Fibroblast of lung (primary cell): ENCODE results near the gene KRT72. TPM values are rescaled to one million over a fixed set of nuclear protein-coding genes. Genes with fewer than 3 reads are reported as not detected.

Experiments
- DNase-seq, 2 donors: peaks; one replicate each; pipeline versions ENCODE4 v3.0.0 to v3.0.0-alpha.2; 2010; ENCODE audit warnings: low read depth in 2 of 2
- H2AFZ ChIP-seq: 2 replicates; pipeline ENCODE4 v1.5.1; 2012; ENCODE audit warnings: low read length, control low read depth, inconsistent platforms
- H3K27ac ChIP-seq: 2 replicates; pipeline ENCODE4 v1.5.1; 2011; ENCODE audit warnings: low read length, control low read depth; ENCODE audit not compliant: insufficient read depth
- H3K27me3 ChIP-seq: 2 replicates; pipeline ENCODE4 v1.5.1; 2011; ENCODE audit warnings: mild to moderate bottlenecking, low read length; ENCODE audit not compliant: control insufficient read depth, insufficient read depth
- H3K36me3 ChIP-seq: 2 replicates; pipeline ENCODE4 v1.5.1; 2011; ENCODE audit warnings: low read length; ENCODE audit not compliant: control insufficient read depth, insufficient read depth
- H3K4me1 ChIP-seq: 2 replicates; pipeline ENCODE4 v1.5.1; 2011; ENCODE audit warnings: low read length; ENCODE audit not compliant: control insufficient read depth, insufficient read depth; ENCODE audit errors: extremely low read depth
- H3K4me2 ChIP-seq: 2 replicates; pipeline ENCODE4 v1.5.1; 2011; ENCODE audit warnings: low read length, control low read depth; ENCODE audit not compliant: insufficient read depth; ENCODE audit errors: extremely low read depth
- H3K4me3 ChIP-seq, 4 experiments: fragments of 200-600 bp in 1 of 4; sonication (generic) in 1 of 4; replicated peaks in 1 of 4; 2 replicates each; pipeline ENCODE4 v1.5.1; 2011 to 2016; ENCODE audit warnings: low read length in 4 of 4, low read depth in 3 of 4, mild to moderate bottlenecking in 3 of 4, control low read depth in 2 of 4, inconsistent platforms in 1 of 4, mixed read lengths in 1 of 4; ENCODE audit not compliant: insufficient read depth in 1 of 4; ENCODE audit errors: control extremely low read depth in 1 of 4
- H3K79me2 ChIP-seq: 2 replicates; pipeline ENCODE4 v1.5.1; 2012; ENCODE audit warnings: mild to moderate bottlenecking, low read length, inconsistent platforms; ENCODE audit not compliant: control insufficient read depth, insufficient read depth
- H3K9ac ChIP-seq: 2 replicates; pipeline ENCODE4 v1.5.1; 2011; ENCODE audit warnings: mild to moderate bottlenecking, low read length, control low read depth; ENCODE audit not compliant: insufficient read depth
- H3K9me3 ChIP-seq: 2 replicates; pipeline ENCODE4 v1.5.1; 2012; ENCODE audit warnings: low read depth, low read length; ENCODE audit not compliant: control insufficient read depth, insufficient read depth
- H4K20me1 ChIP-seq: 2 replicates; pipeline ENCODE4 v1.5.1; 2011; ENCODE audit warnings: low read length; ENCODE audit not compliant: control insufficient read depth, insufficient read depth; ENCODE audit errors: extremely low read depth
- EZH2 ChIP-seq: IDR thresholded peaks from 2 replicates; pipeline ENCODE4 v1.5.1; 2012; ENCODE audit warnings: low read length, control low read depth, mild to moderate bottlenecking; ENCODE audit errors: missing control alignments
- polyA plus RNA-seq, 2 donors: library from polyadenylated mRNA; depleted of rRNA in 1 of 2; stranded (reverse) in 1 of 2; unstranded in 1 of 2; fragments of >200 nt; gene quantifications; 2 replicates each; pipeline ENCODE4 v1.2.1, GENCODE V29; 2011 to 2012; ENCODE audit warnings: missing spikeins in 1 of 2
- total RNA-seq: library from RNA; depleted of rRNA; stranded (reverse); fragments of >200 nt; gene quantifications from 2 replicates; pipeline ENCODE4 v1.2.1, GENCODE V29; 2014
- TF ChIP-seq, protein P1 (sequence below), 2 donors: IDR thresholded peaks in 1 of 2; conservative IDR thresholded peaks in 1 of 2; 1 replicate in 1 of 2; 2 replicates in 1 of 2; pipeline ENCODE4 v1.5.1; 2011 to 2012; ENCODE audit warnings: low read length in 2 of 2, control low read depth in 1 of 2, inconsistent platforms in 1 of 2, low read depth in 1 of 2, mild to moderate bottlenecking in 1 of 2

Gene KRT72
- total and polyA plus RNA-seq, 2 donors (not counting 1 experiment from before 2014, with no cell fraction given): not detected

DNA sequence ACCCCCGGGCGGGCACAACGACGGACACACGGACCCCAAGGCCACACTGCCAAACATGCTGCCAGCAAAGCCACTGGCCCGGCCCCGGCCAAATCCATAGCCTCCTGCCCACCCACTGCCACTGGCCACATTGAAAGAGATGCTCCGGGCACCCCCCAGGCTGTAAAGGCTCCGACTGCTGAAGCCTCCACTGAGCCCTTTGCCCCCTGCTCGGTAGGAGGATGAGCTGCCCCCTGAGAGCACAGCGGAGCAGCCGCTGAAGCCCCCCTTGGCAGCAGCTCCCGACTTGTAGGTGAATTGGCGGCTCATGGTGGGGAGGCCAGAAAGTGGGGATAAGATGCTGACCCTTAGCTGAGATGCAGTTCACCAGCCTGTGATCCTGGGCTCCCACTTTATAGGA, 17.0 kb upstream of the KRT72 start, which contains the start of gene KRT73:
KRT73 (minus strand) TSS at position 344 of the 400 bp plus-strand sequence; CDS start at position 309, 35 bp downstream.
- Histone ChIP-seq H3K9ac (no peak within 1 kb of the TSS), H3K27me3 (no peaks in the 10 kb centered on the region), H2AFZ (no peak within 1 kb of the TSS), H3K9me3 (no peaks in the 10 kb centered on the region), H3K79me2 (no peaks in the 10 kb centered on the region), H3K4me3 (no peak within 1 kb of the TSS), H4K20me1 (peaks cover 2% of the 10 kb centered on the region), H3K4me1 (no peaks in the 10 kb centered on the region), H3K27ac (no peak within 1 kb of the TSS), H3K4me2 (no peak within 1 kb of the TSS), H3K36me3 (no peaks in the 10 kb centered on the region)
- no peak for DNase-seq
- TF ChIP-seq, protein P1, sequence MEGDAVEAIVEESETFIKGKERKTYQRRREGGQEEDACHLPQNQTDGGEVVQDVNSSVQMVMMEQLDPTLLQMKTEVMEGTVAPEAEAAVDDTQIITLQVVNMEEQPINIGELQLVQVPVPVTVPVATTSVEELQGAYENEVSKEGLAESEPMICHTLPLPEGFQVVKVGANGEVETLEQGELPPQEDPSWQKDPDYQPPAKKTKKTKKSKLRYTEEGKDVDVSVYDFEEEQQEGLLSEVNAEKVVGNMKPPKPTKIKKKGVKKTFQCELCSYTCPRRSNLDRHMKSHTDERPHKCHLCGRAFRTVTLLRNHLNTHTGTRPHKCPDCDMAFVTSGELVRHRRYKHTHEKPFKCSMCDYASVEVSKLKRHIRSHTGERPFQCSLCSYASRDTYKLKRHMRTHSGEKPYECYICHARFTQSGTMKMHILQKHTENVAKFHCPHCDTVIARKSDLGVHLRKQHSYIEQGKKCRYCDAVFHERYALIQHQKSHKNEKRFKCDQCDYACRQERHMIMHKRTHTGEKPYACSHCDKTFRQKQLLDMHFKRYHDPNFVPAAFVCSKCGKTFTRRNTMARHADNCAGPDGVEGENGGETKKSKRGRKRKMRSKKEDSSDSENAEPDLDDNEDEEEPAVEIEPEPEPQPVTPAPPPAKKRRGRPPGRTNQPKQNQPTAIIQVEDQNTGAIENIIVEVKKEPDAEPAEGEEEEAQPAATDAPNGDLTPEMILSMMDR (conservative IDR thresholded peaks at IDR 0.05 in 1 of 2, IDR thresholded peaks at IDR 0.05 in 1 of 2; ENCODE audit: low read depth in 1 of 2, low read length in 2 of 2): no peak
- no peak for TF ChIP-seq EZH2

DNA sequence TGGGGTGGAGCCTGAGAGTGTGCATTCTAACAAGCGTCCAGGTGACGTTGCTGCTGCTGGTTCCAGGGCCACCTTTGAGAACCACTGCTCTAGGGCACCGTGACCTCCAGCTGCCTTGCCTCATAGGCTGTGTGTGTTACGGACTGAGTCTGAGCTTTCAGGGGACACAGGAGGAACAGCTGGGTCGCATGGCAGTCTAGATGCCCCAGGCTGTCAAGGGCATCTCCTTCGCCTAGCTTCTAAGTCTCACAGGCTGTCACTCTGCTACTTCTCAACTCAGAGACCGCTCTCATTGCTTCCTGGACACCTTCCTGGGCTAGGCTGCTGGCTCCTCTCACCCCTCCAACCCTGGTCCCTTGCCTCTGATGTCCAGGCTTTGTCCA, 16.1 kb upstream of the KRT72 start:
- no peak overlapping the region for H3K4me3 ChIP-seq
- H2AFZ ChIP-seq: no peak overlapping the region
- no peaks in the 10 kb centered on the region for H3K27me3 ChIP-seq
- no peaks in the 10 kb centered on the region for H3K79me2 ChIP-seq
- no peak overlapping the region for H3K27ac ChIP-seq
- peaks cover 2% of the 10 kb centered on the region for H4K20me1 ChIP-seq
- no peak for DNase-seq
- H3K9ac ChIP-seq: no peak overlapping the region
- no peaks in the 10 kb centered on the region for H3K9me3 ChIP-seq
- no peak overlapping the region for H3K4me2 ChIP-seq
- H3K4me1 ChIP-seq: no peaks in the 10 kb centered on the region
- no peaks in the 10 kb centered on the region for H3K36me3 ChIP-seq
- TF ChIP-seq EZH2: no peak

- no peak for DNase-seq
- Histone ChIP-seq H3K79me2 (no peaks in the 10 kb centered on the region), H3K9me3 (no peaks in the 10 kb centered on the region), H2AFZ (no peak overlapping the region), H3K36me3 (no peaks in the 10 kb centered on the region), H3K9ac (no peak overlapping the region), H3K27ac (no peak overlapping the region), H4K20me1 (peaks cover 2% of the 10 kb centered on the region), H3K4me1 (no peaks in the 10 kb centered on the region), H3K4me2 (no peak overlapping the region), H3K27me3 (no peaks in the 10 kb centered on the region), H3K4me3 (no peak overlapping the region)
- TF ChIP-seq, protein P1 (conservative IDR thresholded peaks at IDR 0.05 in 1 of 2, IDR thresholded peaks at IDR 0.05 in 1 of 2; ENCODE audit: low read depth in 1 of 2, low read length in 2 of 2): no peak
- TF ChIP-seq EZH2: no peak
Measured at GRCh38 chr12:52616680-52617402, 15.6 kb upstream of the KRT72 start.
